ENCODE data around the gene PRODH.
"Not testable (repeated sequence)": the region's sequence is repeated elsewhere in the genome, so short reads cannot be mapped to it uniquely, and the experiment has no call there.

PRODH gene

DNA sequence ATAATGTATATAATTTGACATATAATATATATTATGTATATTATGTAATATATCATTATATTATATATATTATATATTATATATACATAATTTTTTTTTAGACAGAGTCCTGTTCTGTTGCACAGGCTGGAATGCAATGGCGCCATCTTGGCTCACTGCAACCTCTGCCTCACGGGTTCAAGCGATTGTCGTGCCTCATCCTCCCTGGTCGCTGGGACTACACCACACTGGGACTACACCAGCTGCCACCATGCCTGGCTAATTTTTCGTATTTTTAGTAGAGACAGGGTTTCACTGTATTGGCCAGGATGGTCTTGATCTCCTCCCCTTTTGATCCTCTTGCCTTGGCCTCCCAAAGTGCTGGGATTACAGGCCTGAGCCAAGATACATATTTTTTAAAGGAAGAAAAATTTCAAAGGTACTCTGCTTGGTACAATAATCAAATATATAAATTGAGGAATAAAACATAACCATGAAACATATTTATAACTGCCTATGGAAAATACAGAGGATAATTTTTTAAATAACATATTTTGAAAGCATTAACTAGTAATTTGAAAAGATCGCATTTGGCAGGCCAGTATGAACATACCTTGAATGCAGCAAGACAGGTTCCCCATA, 39.9 kb downstream of the PRODH start:
- not testable (repeated sequence) for DNase-seq

DNA sequence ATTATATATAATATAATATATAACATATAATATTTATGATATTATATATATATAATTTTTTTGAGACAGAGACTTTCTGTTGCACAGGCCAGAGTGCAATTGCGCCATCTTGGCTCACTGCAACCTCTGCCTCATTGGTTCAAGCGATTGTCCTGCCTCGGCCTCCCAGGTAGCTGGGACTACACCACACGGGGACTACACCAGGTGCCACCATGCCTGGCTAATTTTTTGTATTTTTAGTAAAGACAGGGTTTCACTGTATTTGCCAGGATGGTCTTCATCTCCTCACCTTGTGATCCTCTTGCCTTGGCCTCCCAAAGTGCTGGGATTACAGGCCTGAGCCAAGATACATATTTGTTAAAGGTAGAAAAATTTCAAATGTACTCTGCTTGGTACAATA, 42.3 kb downstream of the PRODH start:
- not testable (repeated sequence) for DNase-seq

DNA sequence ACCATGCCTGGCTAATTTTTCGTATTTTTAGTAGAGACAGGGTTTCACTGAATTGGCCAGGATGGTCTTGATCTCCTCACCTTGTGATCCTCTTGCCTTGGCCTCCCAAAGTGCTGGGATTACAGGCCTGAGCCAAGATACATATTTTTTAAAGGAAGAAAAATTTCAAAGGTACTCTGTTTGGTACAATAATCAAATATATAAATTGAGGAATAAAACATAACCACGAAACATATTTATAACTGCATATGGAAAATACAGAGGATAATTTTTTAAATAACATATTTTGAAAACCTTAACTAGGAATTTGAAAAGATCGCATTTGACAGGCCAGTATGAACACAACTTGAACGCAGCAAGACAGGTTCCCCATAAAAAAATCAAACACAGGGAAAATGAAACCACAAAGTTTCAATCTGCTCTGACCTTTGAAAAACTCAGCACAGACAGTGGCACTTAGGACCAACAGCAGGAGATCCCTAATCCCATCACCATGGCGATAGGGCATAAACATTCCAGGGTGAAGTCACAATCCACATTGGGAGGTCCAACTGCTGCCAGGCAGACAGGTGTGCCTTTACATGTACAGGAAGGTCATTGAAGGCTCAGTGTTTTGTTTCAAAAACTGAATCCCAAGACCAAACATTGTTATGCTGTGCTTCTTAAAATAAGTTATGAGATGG, 45.4 kb downstream of the PRODH start:
- not testable (repeated sequence) for DNase-seq

DNA sequence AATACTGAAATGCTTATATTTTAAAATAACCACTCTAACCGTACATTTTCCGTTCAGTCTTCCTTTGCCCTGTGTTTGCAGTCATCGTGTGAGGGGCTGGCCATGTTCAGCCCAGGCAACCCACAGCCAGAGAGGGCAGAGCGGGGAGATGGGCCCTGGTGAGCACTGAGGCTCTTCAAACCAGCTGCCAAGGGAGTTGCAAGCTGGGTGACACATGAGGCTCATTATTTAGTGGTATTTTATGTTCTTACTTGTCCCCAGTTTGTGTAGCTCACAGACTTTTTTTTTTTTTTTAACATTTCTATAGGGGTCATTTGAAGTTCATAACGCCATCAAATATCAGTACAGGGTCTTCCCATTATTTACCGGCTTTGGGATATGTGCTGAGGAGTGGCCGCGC, 48.0 kb downstream of the PRODH start:
- no peak for DNase-seq

DNA sequence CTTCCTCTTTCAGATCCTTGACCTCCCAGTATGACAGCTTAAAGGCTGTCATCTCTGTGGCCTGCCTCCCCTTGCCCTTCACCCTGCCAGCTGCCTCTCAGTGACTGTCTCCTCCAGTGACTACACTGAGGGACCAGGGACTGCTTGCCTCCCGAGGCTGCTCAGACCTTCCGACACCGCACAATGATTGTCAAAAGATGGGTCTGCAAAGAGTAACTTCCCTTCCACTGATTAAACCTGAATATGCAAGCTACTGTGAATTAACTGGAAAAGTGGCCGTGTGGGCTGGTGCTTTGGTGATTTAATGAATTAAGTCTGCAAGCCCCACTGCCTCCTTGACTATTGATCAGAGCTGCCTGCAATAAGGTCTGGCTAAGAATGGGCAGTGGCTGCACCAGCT, 51.6 kb downstream of the PRODH start:
- not testable (repeated sequence) for DNase-seq

DNA sequence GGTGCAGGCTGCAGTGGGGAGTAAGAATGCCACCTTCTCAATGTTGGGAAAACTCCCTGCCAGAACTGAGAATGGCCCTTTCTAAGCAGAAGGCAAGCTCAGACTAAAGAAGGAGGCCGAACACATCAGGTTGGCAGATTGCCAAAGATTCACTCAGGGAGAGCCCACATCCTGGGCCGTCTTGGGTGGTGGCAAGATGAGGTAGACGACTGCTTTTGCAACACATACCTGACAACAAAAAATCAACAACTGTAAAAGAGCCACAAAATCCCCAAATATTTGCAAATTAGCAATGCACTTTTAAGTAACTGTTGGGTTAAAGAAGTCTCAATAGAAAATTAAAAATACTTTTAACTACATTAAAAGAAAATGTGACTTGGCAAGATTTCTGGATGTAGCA, 54.8 kb downstream of the PRODH start:
- peak; percentile 2 for DNase-seq
